Bladder microvascular endothelial cell (primary cell): ENCODE data around the gene RAB3D. TPM values are rescaled to one million over a fixed set of nuclear protein-coding genes. Genes with fewer than 3 reads are reported as not detected.

Experiments
- total RNA-seq: library from RNA; depleted of rRNA; stranded (reverse); fragments of >200 nt; gene quantifications from 2 replicates; pipeline ENCODE4 v1.2.3, GENCODE V29; 2014

The RAB3D gene
- total RNA-seq: 37.6 and 82.1 TPM in 2 replicates

GRCh38 chr19:11339254-11340098, at the start of gene RAB3D:
Gene RAB3D (minus strand): TSS chr19:11339657. CDS start chr19:11337399, 2,258 bp downstream.

GRCh38 chr19:11374433-11375142, 35.1 kb upstream of the RAB3D start, which contains the start of gene SWSAP1:
Gene SWSAP1 (plus strand): TSS chr19:11374666. CDS start chr19:11374681, 15 bp downstream.

GRCh38 chr19:11355160-11356073, 16.0 kb upstream of the RAB3D start, which contains the start of gene PLPPR2:
Gene PLPPR2 (plus strand): TSS chr19:11355432. CDS start chr19:11357674, 2,242 bp downstream.

GRCh38 chr19:11346104-11346940, 6.9 kb upstream of the RAB3D start, which contains the start of the genes CCDC159 and TMEM205:
Gene CCDC159 (plus strand): TSS chr19:11346519. CDS start chr19:11346607, 88 bp downstream.
Gene TMEM205 (minus strand): TSS chr19:11346268. CDS start chr19:11345619, 649 bp downstream.

GRCh38 chr19:11295665-11296245, 43.7 kb downstream of the RAB3D start, which contains the start of gene TSPAN16:
Gene TSPAN16 (plus strand): TSS chr19:11296160. CDS start chr19:11296298, 138 bp downstream.

Other genes with a start within 250 kb of the RAB3D start
- 45.8 and 63.1 TPM in 2 replicates for gene SPC24, start 183.9 kb downstream of the RAB3D start, total RNA-seq
- 28.7 and 125 TPM in 2 replicates for gene KANK2, start 142.1 kb downstream of the RAB3D start, total RNA-seq
- gene ANGPTL8, start 100.0 kb downstream of the RAB3D start, total RNA-seq: not detected in 2 replicates
- 73.3 and 155 TPM in 2 replicates for gene DOCK6, start 77.1 kb downstream of the RAB3D start, total RNA-seq
- not detected in 2 replicates for gene TSPAN16, start 43.5 kb downstream of the RAB3D start, total RNA-seq
- gene TMEM205, start 6.6 kb upstream of the RAB3D start, total RNA-seq: 64.3 and 79.8 TPM in 2 replicates
- gene CCDC159, start 6.9 kb upstream of the RAB3D start, total RNA-seq: 6.6 and 9.6 TPM in 2 replicates
- 3.4 and 10.8 TPM in 2 replicates for gene PLPPR2, start 15.8 kb upstream of the RAB3D start, total RNA-seq
- 0.57 and 1.1 TPM in 2 replicates for gene SWSAP1, start 35.0 kb upstream of the RAB3D start, total RNA-seq
- 5.7 and 5.8 TPM in 2 replicates for gene EPOR, start 44.7 kb upstream of the RAB3D start, total RNA-seq
- gene RGL3, start 79.7 kb upstream of the RAB3D start, total RNA-seq: 0.16 and 2.9 TPM in 2 replicates
- gene ODAD3, start 95.5 kb upstream of the RAB3D start, total RNA-seq: under 0.01 and 0.13 TPM in 2 replicates
- gene PRKCSH, start 96.0 kb upstream of the RAB3D start, total RNA-seq: 102 and 189 TPM in 2 replicates
- not detected in 2 replicates for gene ELAVL3, start 141.4 kb upstream of the RAB3D start, total RNA-seq
- 3.6 and 5.8 TPM in 2 replicates for gene ZNF653, start 166.2 kb upstream of the RAB3D start, total RNA-seq
- 25.8 and 32.9 TPM in 2 replicates for gene ECSIT, start 189.5 kb upstream of the RAB3D start, total RNA-seq
- gene CNN1, start 199.2 kb upstream of the RAB3D start, total RNA-seq: 0.63 and 1.9 TPM in 2 replicates
- 13.3 and 14.2 TPM in 2 replicates for gene ELOF1, start 219.6 kb upstream of the RAB3D start, total RNA-seq
- 0.19 TPM in 1 of 2 replicates, not detected in the other for gene ACP5, start 238.0 kb upstream of the RAB3D start, total RNA-seq